Mammary epithelial cell (primary cell): ENCODE data around the gene FGF14.
"Not testable (repeated sequence)": the region's sequence is repeated elsewhere in the genome, so short reads cannot be mapped to it uniquely, and the experiment has no call there.

Experiments
- CTCF ChIP-seq, 2 donors: IDR thresholded peaks in 1 of 2; conservative IDR thresholded peaks in 1 of 2; 2 replicates each; pipeline ENCODE4 v1.5.1; 2011 to 2012; ENCODE audit warnings: inconsistent platforms in 2 of 2, low read length in 2 of 2, mild to moderate bottlenecking in 2 of 2, control low read depth in 1 of 2, low read depth in 1 of 2; ENCODE audit not compliant: insufficient read depth in 1 of 2; ENCODE audit errors: extremely low read depth in 1 of 2
- EZH2 ChIP-seq: IDR thresholded peaks from 2 replicates; pipeline ENCODE4 v1.6.1; 2012; ENCODE audit warnings: low read length, inconsistent platforms, borderline replicate concordance

DNA sequence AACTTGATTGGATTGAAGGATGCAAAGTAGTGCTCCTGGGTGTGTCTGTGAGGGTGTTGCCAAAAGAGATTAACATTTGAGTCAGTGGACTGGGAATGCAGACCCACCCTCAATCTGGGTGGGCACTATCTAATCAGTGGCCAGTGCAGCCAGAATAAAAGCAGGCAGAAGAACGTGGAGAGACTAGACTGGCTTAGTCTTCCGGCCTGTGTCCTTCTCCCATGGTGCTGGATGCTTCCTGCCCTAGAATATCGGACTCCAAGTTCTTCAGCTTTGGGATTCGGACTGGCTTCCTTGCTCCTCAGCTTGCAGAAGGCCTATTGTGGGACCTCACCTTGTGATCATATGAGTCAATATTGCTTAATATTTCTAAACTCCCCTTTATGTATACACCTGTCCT, 564.1 kb downstream of the FGF14 start:
- not testable (repeated sequence) for TF ChIP-seq CTCF (conservative IDR thresholded peaks at IDR 0.05 in 1 of 2, IDR thresholded peaks at IDR 0.05 in 1 of 2; ENCODE audit: extremely low read depth in 1 of 2, insufficient read depth in 1 of 2, low read depth in 1 of 2, low read length in 2 of 2); EZH2
